ENCODE results near the gene KDM4B. TPM values are rescaled to one million over a fixed set of nuclear protein-coding genes. Genes with fewer than 3 reads are reported as not detected.

The KDM4B gene
- total and polyA plus RNA-seq, 5 experiments from 2014 or later: 14.3 to 50.1 (median 18.7) TPM

DNA sequence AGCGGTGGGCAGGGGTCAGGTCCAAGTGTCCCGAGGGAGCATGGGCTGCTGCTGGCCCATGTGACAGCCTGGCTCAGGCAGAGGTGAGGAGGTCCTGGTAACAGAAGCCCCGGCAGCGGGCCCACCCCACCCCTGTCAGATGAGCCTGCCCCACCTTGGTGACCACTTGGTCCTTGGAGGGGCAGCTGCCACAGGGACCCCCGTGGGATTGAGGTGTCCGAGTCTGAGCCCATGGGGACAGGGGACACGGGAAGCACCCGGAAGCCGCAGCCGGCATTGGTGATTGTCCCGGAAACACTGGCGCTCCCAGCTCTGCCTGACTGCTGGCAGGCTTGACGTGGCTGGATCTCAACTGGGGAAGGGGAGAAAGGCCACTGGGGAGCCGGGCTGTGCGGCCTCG lies 149.1 kb downstream of the KDM4B start:
- DNase-seq (no peak), ATAC-seq (no peak)
- Mint-ChIP-seq H3K27me3 (no peaks in the 10 kb centered on the region), H3K27ac (no peak overlapping the region), H3K4me3 (no peak overlapping the region), H3K4me1 (peaks cover 13 to 27% (median 19%) of the 10 kb centered on the region in 4 donors), H3K9me3 (no peaks in the 10 kb centered on the region), H3K36me3 (peaks cover 0 to 27% (median 20%) of the 10 kb centered on the region in 3 donors)
- POLR2A ChIA-PET: no interaction called here

DNA sequence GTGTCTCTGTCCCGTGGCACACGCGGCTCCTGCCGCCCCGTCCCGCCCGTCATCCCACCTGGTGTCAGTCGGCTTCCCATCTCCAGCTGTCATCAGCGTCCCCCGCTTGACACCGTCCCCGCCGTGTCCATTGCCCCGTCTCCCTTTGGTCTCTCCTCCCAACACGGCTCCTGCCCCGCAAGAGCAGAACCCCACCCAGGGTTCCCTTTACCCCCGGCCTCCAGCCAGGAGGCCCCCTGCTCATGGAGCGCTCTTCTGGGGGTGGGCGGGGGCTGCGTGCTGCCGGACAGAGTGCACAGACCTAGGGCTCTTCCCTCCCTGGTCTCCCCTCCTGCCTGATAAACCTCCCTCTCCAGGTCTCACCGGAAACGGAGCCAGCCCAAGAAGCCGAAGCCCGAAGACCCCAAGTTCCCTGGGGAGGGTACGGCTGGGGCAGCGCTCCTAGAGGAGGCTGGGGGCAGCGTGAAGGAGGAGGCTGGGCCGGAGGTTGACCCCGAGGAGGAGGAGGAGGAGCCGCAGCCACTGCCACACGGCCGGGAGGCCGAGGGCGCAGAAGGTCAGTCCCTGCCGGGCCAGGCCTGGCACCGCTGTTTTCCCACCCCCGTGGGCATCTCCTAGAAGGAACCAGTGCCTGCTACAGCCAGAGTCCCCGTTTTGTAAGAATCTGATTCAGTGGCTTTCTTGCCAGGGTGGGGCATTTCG lies 150.5 kb downstream of the KDM4B start:
- H3K4me1 Mint-ChIP-seq: peaks cover 13 to 27% (median 21%) of the 10 kb centered on the region in 4 donors
- ATAC-seq (no peak), DNase-seq (no peak)
- H3K36me3 Mint-ChIP-seq: peaks cover 0 to 23% (median 20%) of the 10 kb centered on the region in 3 donors
- POLR2A ChIA-PET: interaction anchor here (0.5 kb wide), 1 partner anchor 147 kb away, joined by 3 read pairs; no protein-coding TSS in a partner anchor
- no peaks in the 10 kb centered on the region for H3K9me3 Mint-ChIP-seq
- H3K27ac Mint-ChIP-seq: peak overlapping the region in 1 of 10 donors; percentile 11
- no peaks in the 10 kb centered on the region for H3K27me3 Mint-ChIP-seq
- H3K4me3 Mint-ChIP-seq: no peak overlapping the region

GRCh38 chr19:5120321-5120720 lies 151.4 kb downstream of the KDM4B start:
- Mint-ChIP-seq H3K4me3 (no peak overlapping the region), H3K4me1 (peaks cover 15 to 31% (median 26%) of the 10 kb centered on the region in 4 donors), H3K27ac (peak overlapping the region in 1 of 10 donors; percentile 40), H3K27me3 (no peaks in the 10 kb centered on the region), H3K36me3 (peaks cover 0 to 20% (median 20%) of the 10 kb centered on the region in 3 donors), H3K9me3 (no peaks in the 10 kb centered on the region)
- ATAC-seq (no peak), DNase-seq (no peak)
- POLR2A ChIA-PET: no interaction called here

DNA sequence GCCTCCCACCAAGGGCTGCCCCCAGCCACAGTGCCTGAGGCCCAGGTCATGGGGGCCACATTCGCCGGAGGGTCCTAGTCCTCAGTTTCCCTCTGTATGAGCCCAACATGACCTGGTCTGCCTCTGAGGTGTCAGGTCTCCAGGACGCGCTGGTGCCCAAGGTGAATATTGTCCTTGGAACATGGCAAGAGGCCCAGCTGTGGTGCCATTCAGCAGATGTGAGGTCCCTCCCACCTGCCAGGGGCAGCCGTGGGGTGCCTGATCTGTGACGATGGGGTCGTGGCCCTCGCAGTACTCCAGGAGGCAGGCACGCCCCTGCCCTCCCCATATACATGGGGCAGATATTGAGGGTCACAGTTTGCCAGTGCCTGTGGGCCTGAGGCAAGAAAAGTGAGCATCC lies 151.9 kb downstream of the KDM4B start:
- no peak for ATAC-seq

GRCh38 chr19:5121266-5122120 lies 152.6 kb downstream of the KDM4B start:
- ATAC-seq (no peak), DNase-seq (no peak)
- no peaks in the 10 kb centered on the region for H3K9me3 Mint-ChIP-seq
- H3K36me3 Mint-ChIP-seq: peaks cover 0 to 19% (median 10%) of the 10 kb centered on the region in 3 donors
- POLR2A ChIA-PET: no interaction called here
- peak overlapping the region; percentile 25 to 90 (median 82) for H3K27ac Mint-ChIP-seq
- H3K4me1 Mint-ChIP-seq: peaks cover 12 to 38% (median 27%) of the 10 kb centered on the region in 4 donors
- no peaks in the 10 kb centered on the region for H3K27me3 Mint-ChIP-seq
- peak overlapping the region in 7 of 10 donors; percentile 25 to 64 (median 54) for H3K4me3 Mint-ChIP-seq

More for the DNA sequence above, 151.9 kb downstream of the KDM4B start:
- Mint-ChIP-seq H3K27me3 (no peaks in the 10 kb centered on the region), H3K9me3 (no peaks in the 10 kb centered on the region), H3K4me3 (peak overlapping the region in 4 of 10 donors; percentile 7 to 45 (median 24)), H3K4me1 (peaks cover 12 to 34% (median 28%) of the 10 kb centered on the region in 4 donors), H3K27ac (peak overlapping the region in 7 of 10 donors; percentile 11 to 79 (median 40)), H3K36me3 (peaks cover 0 to 20% (median 15%) of the 10 kb centered on the region in 3 donors)
- no peak for DNase-seq
- POLR2A ChIA-PET: no interaction called here

GRCh38 chr19:5122121-5122400 lies 153.1 kb downstream of the KDM4B start:
- Mint-ChIP-seq H3K4me3 (peak overlapping the region in 8 of 10 donors; percentile 25 to 64 (median 56)), H3K36me3 (peaks cover 0 to 16% (median 10%) of the 10 kb centered on the region in 3 donors), H3K4me1 (peaks cover 12 to 40% (median 28%) of the 10 kb centered on the region in 4 donors), H3K27me3 (no peaks in the 10 kb centered on the region), H3K27ac (peak overlapping the region; percentile 13 to 90 (median 84)), H3K9me3 (no peaks in the 10 kb centered on the region)
- DNase-seq (no peak), ATAC-seq (peak; percentile 22 to 24)
- POLR2A ChIA-PET: no interaction called here

- Mint-ChIP-seq H3K36me3 (peaks cover 0 to 14% (median 10%) of the 10 kb centered on the region in 3 donors), H3K27me3 (no peaks in the 10 kb centered on the region), H3K9me3 (no peaks in the 10 kb centered on the region), H3K4me1 (peaks cover 12 to 43% (median 29%) of the 10 kb centered on the region in 4 donors), H3K27ac (peak overlapping the region in 4 of 10 donors; percentile 61 to 90 (median 86)), H3K4me3 (no peak overlapping the region)
- POLR2A ChIA-PET: no interaction called here
- no peak for DNase-seq
- no peak for ATAC-seq
Observed at GRCh38 chr19:5122671-5123409, 153.9 kb downstream of the KDM4B start.

GRCh38 chr19:5123646-5124045 lies 154.7 kb downstream of the KDM4B start:
- Mint-ChIP-seq H3K4me1 (peaks cover 13 to 43% (median 29%) of the 10 kb centered on the region in 4 donors), H3K9me3 (no peaks in the 10 kb centered on the region), H3K4me3 (no peak overlapping the region), H3K27ac (peak overlapping the region in 6 of 10 donors; percentile 41 to 82 (median 51)), H3K27me3 (no peaks in the 10 kb centered on the region), H3K36me3 (peaks cover 0 to 14% (median 10%) of the 10 kb centered on the region in 3 donors)
- no peak for DNase-seq
- ATAC-seq: no peak
- POLR2A ChIA-PET: no interaction called here

DNA sequence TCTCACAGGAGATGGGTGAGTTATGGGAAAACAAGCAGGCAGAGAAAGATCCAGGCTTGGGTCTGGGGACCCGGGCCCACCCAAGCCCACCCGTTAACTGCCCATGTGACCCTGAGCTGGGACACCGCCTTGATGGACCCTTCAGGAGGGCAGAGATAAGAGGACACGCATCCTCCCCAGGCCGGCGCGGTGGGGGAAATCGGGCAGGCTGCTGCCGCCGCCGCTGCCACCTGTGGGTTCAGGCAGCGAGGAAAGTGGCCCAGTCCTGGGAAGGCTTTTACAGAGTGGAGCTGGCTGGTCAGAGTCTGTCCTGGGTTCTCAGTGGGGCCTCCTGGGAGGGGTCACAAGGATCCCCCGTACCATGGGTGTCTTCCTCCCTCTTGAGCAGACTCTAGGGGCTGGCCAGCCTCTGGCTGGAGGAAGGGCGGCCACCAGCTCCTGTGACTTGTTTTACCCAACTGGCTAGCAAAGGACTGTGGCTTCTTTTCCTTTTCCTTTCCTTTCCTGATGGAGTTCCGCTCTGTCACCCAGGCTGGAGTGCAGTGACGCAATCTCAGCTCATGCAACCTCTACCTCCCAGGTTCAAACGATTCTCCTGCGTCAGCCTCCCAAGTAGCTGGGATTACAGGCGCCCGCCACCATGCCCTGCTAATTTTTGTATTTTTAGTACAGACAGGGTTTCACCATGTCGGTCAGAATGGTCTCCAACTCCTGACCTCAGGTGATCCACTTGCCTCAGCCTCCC lies 155.4 kb downstream of the KDM4B start:
- Mint-ChIP-seq H3K27ac (peak overlapping the region in 5 of 10 donors; percentile 5 to 86 (median 68)), H3K4me3 (no peak overlapping the region), H3K4me1 (peaks cover 13 to 44% (median 31%) of the 10 kb centered on the region in 4 donors), H3K9me3 (no peaks in the 10 kb centered on the region), H3K27me3 (no peaks in the 10 kb centered on the region), H3K36me3 (peaks cover 0 to 10% (median 7%) of the 10 kb centered on the region in 3 donors)
- POLR2A ChIA-PET: no interaction called here
- DNase-seq (no peak), ATAC-seq (no peak)

DNA sequence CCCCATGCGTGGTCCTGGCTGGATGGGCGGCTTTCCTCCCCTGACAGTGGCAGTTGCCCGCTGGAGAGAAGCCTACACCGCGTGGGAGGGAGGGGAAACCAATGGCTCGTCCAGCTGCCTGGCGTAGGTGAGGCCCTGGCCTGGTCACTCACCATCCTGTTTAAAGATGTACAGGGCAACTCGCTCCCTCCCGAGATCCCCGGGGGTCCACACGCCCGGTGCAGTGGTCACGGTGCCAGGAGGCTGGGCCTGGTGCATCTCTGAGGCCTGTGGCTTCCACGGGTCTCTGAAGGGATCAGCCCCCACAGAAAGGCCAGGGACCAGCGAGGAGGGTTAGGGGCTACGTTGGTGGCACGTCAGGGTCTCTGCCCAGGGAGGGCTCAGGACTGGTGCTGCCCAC lies 156.5 kb downstream of the KDM4B start:
- Mint-ChIP-seq H3K4me3 (no peak overlapping the region), H3K9me3 (no peaks in the 10 kb centered on the region), H3K36me3 (peaks cover 0 to 10% (median 5%) of the 10 kb centered on the region in 3 donors), H3K4me1 (peaks cover 18 to 53% (median 42%) of the 10 kb centered on the region in 4 donors), H3K27me3 (no peaks in the 10 kb centered on the region), H3K27ac (peak overlapping the region in 5 of 10 donors; percentile 20 to 86 (median 41))
- DNase-seq (no peak), ATAC-seq (no peak)
- POLR2A ChIA-PET: no interaction called here

DNA sequence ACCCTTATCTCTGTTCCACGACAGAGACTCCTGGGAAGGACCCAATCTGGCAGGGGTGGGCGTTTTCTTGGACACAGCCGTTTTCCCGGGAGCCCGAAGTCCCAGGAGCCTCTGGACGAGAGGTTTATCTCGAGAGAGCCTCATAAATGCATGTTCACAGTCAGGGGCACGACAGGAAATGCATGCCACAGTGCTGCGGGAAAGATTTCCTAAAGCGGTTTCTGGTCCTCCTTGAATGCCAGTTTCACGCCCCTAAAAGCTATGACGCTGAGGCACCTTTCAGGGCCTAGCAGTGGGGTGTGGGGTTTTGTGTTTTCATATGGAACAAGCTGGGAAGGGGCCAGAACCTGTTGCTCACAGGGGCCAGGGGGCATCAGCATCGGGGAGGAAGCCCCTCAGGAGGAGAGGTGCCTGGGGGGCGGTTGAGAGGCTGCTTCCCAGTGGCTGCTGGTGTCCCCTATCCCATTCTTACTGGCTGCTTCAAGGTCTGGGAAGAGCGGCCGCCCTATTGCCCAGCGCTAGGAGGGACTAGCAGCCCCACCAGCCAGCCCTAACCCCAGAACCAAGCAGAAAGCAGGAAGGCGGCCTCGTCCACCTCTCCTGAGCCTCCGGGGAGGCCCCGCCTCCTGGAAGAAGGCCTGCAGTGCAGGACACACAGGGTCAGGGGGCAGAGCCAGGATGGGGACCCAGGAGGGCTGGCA lies 157.0 kb downstream of the KDM4B start:
- POLR2A ChIA-PET: interaction anchor here (1.2 kb wide), 1 partner anchor 13 kb away, joined by 4 read pairs; no protein-coding TSS in a partner anchor
- Mint-ChIP-seq H3K27ac (peak overlapping the region in 6 of 10 donors; percentile 50 to 88 (median 66)), H3K4me1 (peaks cover 23 to 56% (median 44%) of the 10 kb centered on the region in 4 donors), H3K36me3 (peaks cover 0 to 8% (median 5%) of the 10 kb centered on the region in 3 donors), H3K27me3 (no peaks in the 10 kb centered on the region), H3K4me3 (peak overlapping the region in 2 of 10 donors; percentile 14 to 15), H3K9me3 (no peaks in the 10 kb centered on the region)
- no peak for ATAC-seq
- DNase-seq: peak in 2 of 10 donors; percentile 23 to 50

Data from naive thymus-derived CD8-positive, alpha-beta T cell (primary cell).